ENCODE measurements around the gene SLC19A1.

DNA sequence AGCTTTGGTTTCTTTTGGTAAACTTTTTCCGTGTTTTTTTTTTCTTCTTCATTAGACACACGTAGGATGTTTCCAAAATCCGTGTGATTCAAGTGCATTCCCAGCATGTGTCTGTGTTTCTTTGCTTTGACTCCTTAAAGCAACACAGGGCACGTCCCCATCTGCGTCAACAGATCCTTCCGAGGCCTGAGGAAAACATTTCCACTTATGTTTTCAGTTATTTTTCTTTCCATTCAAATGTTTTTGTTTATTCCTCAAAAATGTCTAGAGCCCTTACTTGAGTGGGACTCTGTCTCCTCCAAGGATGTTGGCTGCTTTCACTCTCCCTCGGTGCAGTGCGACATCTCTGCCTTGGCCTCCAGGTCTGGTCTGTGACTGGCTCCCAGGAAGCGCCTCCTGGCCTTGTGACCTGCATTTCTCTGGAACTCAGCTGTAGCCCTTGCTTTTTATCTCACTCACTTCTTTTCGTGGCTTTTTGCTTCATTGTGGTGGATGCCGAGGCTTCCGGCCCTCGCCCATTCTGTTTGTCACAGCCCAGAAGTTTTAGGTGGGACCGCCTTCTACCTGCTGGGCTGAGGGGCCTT lies 31.3 kb upstream of the SLC19A1 start:
- no peak for TF ChIP-seq POLR2A (IDR thresholded peaks at IDR 0.05)
- TF ChIP-seq, protein P1, sequence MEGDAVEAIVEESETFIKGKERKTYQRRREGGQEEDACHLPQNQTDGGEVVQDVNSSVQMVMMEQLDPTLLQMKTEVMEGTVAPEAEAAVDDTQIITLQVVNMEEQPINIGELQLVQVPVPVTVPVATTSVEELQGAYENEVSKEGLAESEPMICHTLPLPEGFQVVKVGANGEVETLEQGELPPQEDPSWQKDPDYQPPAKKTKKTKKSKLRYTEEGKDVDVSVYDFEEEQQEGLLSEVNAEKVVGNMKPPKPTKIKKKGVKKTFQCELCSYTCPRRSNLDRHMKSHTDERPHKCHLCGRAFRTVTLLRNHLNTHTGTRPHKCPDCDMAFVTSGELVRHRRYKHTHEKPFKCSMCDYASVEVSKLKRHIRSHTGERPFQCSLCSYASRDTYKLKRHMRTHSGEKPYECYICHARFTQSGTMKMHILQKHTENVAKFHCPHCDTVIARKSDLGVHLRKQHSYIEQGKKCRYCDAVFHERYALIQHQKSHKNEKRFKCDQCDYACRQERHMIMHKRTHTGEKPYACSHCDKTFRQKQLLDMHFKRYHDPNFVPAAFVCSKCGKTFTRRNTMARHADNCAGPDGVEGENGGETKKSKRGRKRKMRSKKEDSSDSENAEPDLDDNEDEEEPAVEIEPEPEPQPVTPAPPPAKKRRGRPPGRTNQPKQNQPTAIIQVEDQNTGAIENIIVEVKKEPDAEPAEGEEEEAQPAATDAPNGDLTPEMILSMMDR (IDR thresholded peaks at IDR 0.05 in 4 of 5, conservative IDR thresholded peaks at IDR 0.05 in 1 of 5): no peak
